Right lobe of liver (tissue), 6 donors: ENCODE results near the gene RPS6KB2. TPM values are rescaled to one million over a fixed set of nuclear protein-coding genes. Genes with fewer than 3 reads are reported as not detected.

Source experiments
- ATAC-seq, 4 donors: fragments of 200-7000 bp; cut with Tn5 transposase; one replicate each; pipeline ENCODE4 v1.9.1; 2020; ENCODE audit warnings: mild to moderate bottlenecking in 4 of 4, moderate library complexity in 4 of 4
- DNase-seq, 3 donors: peaks; one replicate each; pipeline ENCODE4 v3.0.0-alpha.2; 2020
- H3K27ac ChIP-seq, 3 donors: fragments of 200-600 bp; one replicate each; pipeline ENCODE4 v1.8.0; 2022
- H3K27me3 ChIP-seq, 2 donors: fragments of 200-600 bp; one replicate each; pipeline ENCODE4 v1.8.0; 2022
- H3K36me3 ChIP-seq, 4 donors: fragments of 200-600 bp; sonication (generic) in 1 of 4; one replicate each; pipeline versions ENCODE4 v1.5.1 to v1.8.0; 2017 to 2022; ENCODE audit warnings: control low read depth in 1 of 4
- H3K4me1 ChIP-seq, 4 donors: fragments of 200-600 bp; sonication (generic) in 1 of 4; one replicate each; pipeline versions ENCODE4 v1.5.1 to v1.8.0; 2017 to 2022; ENCODE audit warnings: control low read depth in 1 of 4
- H3K4me3 ChIP-seq, 3 donors: fragments of 200-600 bp; one replicate each; pipeline ENCODE4 v1.8.0; 2022
- H3K9me3 ChIP-seq, 4 donors: fragments of 200-600 bp; sonication (generic) in 1 of 4; one replicate each; pipeline versions ENCODE4 v1.5.1 to v1.8.0; 2017 to 2022; ENCODE audit warnings: control low read depth in 1 of 4
- POLR2A ChIP-seq: fragments of 450-650 bp; IDR thresholded peaks from one replicate; pipeline ENCODE4 v1.6.1; 2017; ENCODE audit warnings: antibody characterized with exemption, mild to moderate bottlenecking
- WGBS: methylation state at CpG from one replicate; pipeline ENCODE4 v1.1.6; 2018; ENCODE audit warnings: low coverage, low lambda C conversion rate; ENCODE audit not compliant: insufficient coverage; ENCODE audit errors: missing lambda C conversion rate; 5-methylcytosine and 5-hydroxymethylcytosine counted together
- intact Hi-C, 2 donors: fragments of 100-400 bp; cut with DNase I; formaldehyde crosslinking; loops; one replicate each; pipeline versions ENCODE4 v1.11.2 to v1.14.1; 2022
- total RNA-seq, 6 experiments: library from RNA; depleted of rRNA in 2 of 6; stranded (reverse); fragments of >200 nt in 2 of 6; fragmentation: NEBNext Ultra II Directional in 3 of 6; extraction: Animal tissue kit (Norgen Biotek cat#: 25700) in 3 of 6; gene quantifications; one replicate each; pipeline versions ENCODE4 v1.1.0 to v1.2.4, GENCODE V29; 2016 to 2023
- TF ChIP-seq, protein P1 (sequence below), 4 donors: fragments of 200-600 bp in 3 of 4; fragments of 450-650 bp in 1 of 4; IDR thresholded peaks; one replicate each; pipeline versions ENCODE4 v1.5.1 to v1.8.0; 2016 to 2022; ENCODE audit warnings: antibody characterized with exemption in 4 of 4, mild to moderate bottlenecking in 2 of 4
- donor health status: DM: no; HTN: yes; CAD: no.
- donor health status: DM: no; HTN: no; CAD: no.
- donor health status: DM: no; HTN: no; CAD: no.
- donor health status: DM: no; HTN: yes; CAD: no.
- donor health status: DM: no; HTN: yes; CAD: no.

RPS6KB2 gene
- total RNA-seq, 6 experiments from 2014 or later, result 18.8 to 37.1 (median 27.1) TPM

DNA sequence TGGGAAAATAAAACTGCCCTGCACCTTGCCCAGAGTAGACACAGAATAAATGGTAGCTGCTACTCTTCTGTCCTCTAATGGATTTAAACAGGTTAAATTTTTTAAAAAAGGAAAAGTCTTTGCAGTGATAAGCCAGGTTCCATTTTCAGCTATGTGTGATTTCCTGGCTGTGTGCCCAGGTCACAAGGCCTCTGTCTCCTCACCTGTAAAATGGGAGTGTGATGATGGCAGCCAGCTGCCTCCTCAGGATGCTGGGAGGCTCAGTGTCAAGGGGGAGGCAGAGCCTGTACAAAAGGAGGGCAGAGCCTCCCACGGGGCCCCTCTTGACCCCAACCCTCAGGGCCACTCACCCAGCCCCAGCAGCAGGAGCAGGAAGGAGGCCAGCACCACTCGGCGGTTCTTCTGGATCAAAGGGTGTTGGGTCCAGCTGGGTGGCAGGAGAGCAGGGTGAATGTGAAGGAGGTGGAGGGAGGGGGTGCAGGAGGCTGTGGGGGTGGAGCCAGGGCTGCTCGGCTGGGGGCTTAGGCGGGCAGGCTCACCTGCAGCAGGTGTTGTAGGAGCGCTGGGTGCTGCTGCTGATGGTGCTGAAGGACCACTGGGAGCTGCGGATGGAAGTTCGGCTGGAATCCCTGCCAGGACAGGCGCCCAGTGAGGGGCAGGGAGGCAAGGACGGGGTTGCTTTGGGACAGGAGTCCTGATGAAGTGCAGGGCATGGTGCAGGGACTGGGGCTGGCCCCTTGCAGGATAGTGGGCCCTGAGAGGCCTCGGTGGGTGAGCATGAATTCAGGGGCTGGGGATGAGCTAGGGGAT is 38.9 kb downstream of the RPS6KB2 start:
- 68% methylated on average over 9 of the region's 11 CpGs for WGBS
- H3K4me3 ChIP-seq, result no peak overlapping the region
- peaks cover 0 to 39% (median 16%) of the 10 kb centered on the region in 4 donors for H3K4me1 ChIP-seq
- no peak for DNase-seq
- peak overlapping the region in 2 of 3 donors; percentile 62 to 94 for H3K27ac ChIP-seq
- no peaks in the 10 kb centered on the region for H3K9me3 ChIP-seq
- H3K27me3 ChIP-seq, result no peaks in the 10 kb centered on the region
- no peak for ATAC-seq
- TF ChIP-seq, protein P1, sequence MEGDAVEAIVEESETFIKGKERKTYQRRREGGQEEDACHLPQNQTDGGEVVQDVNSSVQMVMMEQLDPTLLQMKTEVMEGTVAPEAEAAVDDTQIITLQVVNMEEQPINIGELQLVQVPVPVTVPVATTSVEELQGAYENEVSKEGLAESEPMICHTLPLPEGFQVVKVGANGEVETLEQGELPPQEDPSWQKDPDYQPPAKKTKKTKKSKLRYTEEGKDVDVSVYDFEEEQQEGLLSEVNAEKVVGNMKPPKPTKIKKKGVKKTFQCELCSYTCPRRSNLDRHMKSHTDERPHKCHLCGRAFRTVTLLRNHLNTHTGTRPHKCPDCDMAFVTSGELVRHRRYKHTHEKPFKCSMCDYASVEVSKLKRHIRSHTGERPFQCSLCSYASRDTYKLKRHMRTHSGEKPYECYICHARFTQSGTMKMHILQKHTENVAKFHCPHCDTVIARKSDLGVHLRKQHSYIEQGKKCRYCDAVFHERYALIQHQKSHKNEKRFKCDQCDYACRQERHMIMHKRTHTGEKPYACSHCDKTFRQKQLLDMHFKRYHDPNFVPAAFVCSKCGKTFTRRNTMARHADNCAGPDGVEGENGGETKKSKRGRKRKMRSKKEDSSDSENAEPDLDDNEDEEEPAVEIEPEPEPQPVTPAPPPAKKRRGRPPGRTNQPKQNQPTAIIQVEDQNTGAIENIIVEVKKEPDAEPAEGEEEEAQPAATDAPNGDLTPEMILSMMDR (IDR thresholded peaks at IDR 0.05), result no peak
- no peak for TF ChIP-seq POLR2A
- intact Hi-C loops, result loop anchor here in 1 of 2 donors (5.0 kb wide), 1 partner anchor 40 kb away; the partner anchor contains the start of genes CDK2AP2 and PITPNM1
- no peaks in the 10 kb centered on the region for H3K36me3 ChIP-seq

DNA sequence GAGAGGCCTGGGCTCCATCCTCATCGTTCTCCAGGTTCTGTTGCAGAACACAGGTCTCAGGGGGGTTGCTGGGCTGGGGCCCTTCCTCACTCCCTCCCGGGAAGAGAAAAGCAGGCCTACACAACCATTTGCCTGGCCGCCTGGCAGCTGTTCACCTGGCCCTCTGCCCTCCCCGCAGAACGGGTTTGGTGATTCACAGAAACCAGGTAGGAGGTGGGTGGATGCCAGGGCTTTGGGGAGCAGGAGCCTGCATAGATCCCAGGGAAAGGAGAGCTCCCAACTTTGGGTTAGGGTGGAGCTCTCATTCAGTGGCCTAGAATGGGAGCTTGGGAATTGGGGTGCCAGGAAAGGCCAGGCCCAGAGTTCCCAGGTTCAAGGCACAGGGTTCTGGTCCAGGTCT is 39.8 kb downstream of the RPS6KB2 start:
- 0% methylated on average over 2 of the region's 5 CpGs for WGBS
- no peaks in the 10 kb centered on the region for H3K27me3 ChIP-seq
- peaks cover 0 to 39% (median 16%) of the 10 kb centered on the region in 4 donors for H3K4me1 ChIP-seq
- intact Hi-C loops, result loop anchor here in 1 of 2 donors (5.0 kb wide), 1 partner anchor 39 kb away; the partner anchor contains the start of genes CDK2AP2 and PITPNM1
- peak; percentile 85 to 92 (median 86) for DNase-seq
- TF ChIP-seq POLR2A, result peak; percentile 51
- TF ChIP-seq, protein P1 (IDR thresholded peaks at IDR 0.05), result no peak
- peak overlapping the region; percentile 62 to 87 (median 85) for H3K27ac ChIP-seq
- H3K36me3 ChIP-seq, result no peaks in the 10 kb centered on the region
- H3K9me3 ChIP-seq, result no peaks in the 10 kb centered on the region
- ATAC-seq, result peak; percentile 5 to 31 (median 8)
- H3K4me3 ChIP-seq, result peak overlapping the region; percentile 90 to 96 (median 95)

DNA sequence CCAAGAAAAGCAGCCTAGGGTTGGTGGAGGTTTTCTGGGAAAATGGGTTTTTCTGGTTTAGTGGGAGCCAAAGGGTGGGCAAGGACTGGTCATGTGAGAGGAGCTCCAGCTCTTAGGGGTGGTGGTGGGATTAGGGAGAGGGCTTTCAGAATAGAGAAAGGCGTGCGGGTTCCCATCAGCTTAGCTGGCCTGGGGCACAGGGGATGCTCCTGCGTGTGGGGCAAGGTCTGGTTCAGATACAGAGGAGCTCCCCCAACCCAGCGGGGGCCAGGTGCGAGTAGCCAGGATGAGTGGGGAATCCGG is 40.1 kb downstream of the RPS6KB2 start:
- WGBS, result no CpG with 5 or more reads among the region's 6 CpGs
- Histone ChIP-seq H3K27ac (peak overlapping the region; percentile 62 to 87 (median 85)), H3K4me3 (peak overlapping the region; percentile 90 to 96 (median 95)), H3K36me3 (no peaks in the 10 kb centered on the region), H3K27me3 (no peaks in the 10 kb centered on the region), H3K9me3 (no peaks in the 10 kb centered on the region), H3K4me1 (peaks cover 0 to 39% (median 16%) of the 10 kb centered on the region in 4 donors)
- ATAC-seq (no peak), DNase-seq (no peak)
- TF ChIP-seq, protein P1 (IDR thresholded peaks at IDR 0.05), result no peak
- TF ChIP-seq POLR2A, result no peak
- intact Hi-C loops, result loop anchor here in 1 of 2 donors (5.0 kb wide), 1 partner anchor 39 kb away; the partner anchor contains the start of genes CDK2AP2 and PITPNM1

DNA sequence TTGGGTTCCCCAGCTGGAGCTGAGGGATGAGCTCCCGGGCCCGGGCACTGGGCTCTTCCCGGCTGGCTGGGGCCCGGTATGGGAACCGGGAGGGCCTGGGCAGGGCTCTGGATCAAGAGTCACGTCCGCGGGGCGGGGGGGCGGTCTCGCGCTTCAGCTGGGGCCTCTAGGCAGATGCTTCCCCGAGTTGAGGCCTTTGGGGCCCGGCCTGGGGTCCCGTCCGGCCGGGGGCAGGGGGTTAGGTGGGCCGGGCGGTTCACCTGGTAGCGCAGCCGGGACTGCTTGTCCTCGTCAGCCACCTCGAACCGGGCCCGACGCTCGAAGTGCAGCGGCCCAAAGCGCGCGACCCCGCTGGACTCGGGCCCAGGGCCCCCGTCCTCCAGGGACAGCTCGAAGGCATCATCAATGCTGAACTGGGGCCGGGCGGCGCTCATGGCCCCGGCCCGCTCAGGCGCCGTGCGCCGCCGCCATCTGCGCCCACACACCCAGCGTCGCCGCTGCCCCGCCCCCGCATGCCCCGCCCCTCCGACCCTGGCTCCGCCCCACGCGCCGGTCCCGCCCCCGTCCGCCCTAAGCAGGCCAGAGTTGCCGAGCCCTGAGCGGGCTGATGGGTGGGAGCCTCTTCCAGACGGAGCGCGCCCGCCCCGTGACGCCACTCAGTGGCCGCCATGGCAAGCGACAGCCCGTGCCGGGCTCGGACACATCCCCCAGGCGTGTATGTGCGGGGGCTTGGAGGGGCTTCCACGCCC is 40.6 kb downstream of the RPS6KB2 start, which contains the start of gene TMEM134:
TMEM134 (minus strand) TSS at position 493 of the 749 bp plus-strand sequence; CDS start at position 434, 59 bp downstream.
- Histone ChIP-seq H3K27ac (peak within 1 kb of the TSS; percentile 62 to 87 (median 85)), H3K4me3 (peak within 1 kb of the TSS; percentile 90 to 96 (median 95)), H3K9me3 (no peaks in the 10 kb centered on the region), H3K4me1 (peaks cover 0 to 40% (median 15%) of the 10 kb centered on the region in 4 donors), H3K27me3 (no peaks in the 10 kb centered on the region), H3K36me3 (no peaks in the 10 kb centered on the region)
- DNase-seq (peak; percentile 95 to 96 (median 95)), ATAC-seq (peak; percentile 74 to 87 (median 82))
- no CpG with 5 or more reads among the region's 76 CpGs for WGBS
- TF ChIP-seq, protein P1 (IDR thresholded peaks at IDR 0.05), result peak; percentile 42 to 52 (median 44)
- TF ChIP-seq POLR2A, result peak; percentile 80
- intact Hi-C loops, result loop anchor here in 1 of 2 donors (5.0 kb wide), 1 partner anchor 38 kb away; the partner anchor contains the start of genes CDK2AP2 and PITPNM1
